IgD-negative memory B cell (primary cell): ENCODE results near the gene PJA2. TPM values are rescaled to one million over a fixed set of nuclear protein-coding genes. Genes with fewer than 3 reads are reported as not detected.
A peak's percentile ranks its signal among the peaks of the same experiment; 100 is the strongest.

ENCODE experiments used
- H3K27ac Mint-ChIP-seq, 3 donors: one replicate each; pipeline ENCODE4 v1.8.0; 2020 to 2022; ENCODE audit warnings: mild to moderate bottlenecking in 3 of 3, mixed read lengths in 3 of 3, moderate library complexity in 1 of 3
- H3K27me3 Mint-ChIP-seq: one replicate; pipeline ENCODE4 v1.8.0; 2021; ENCODE audit warnings: mixed read lengths
- H3K36me3 Mint-ChIP-seq: one replicate; pipeline ENCODE4 v1.8.0; 2020; ENCODE audit warnings: mild to moderate bottlenecking, mixed read lengths
- H3K4me1 Mint-ChIP-seq, 3 donors: one replicate each; pipeline ENCODE4 v1.8.0; 2020 to 2022; ENCODE audit warnings: mixed read lengths in 3 of 3, mild to moderate bottlenecking in 1 of 3
- H3K4me3 Mint-ChIP-seq, 4 donors: one replicate each; pipeline ENCODE4 v1.8.0; 2020 to 2022; ENCODE audit warnings: mild to moderate bottlenecking in 4 of 4, mixed read lengths in 4 of 4, moderate library complexity in 3 of 4
- H3K9me3 Mint-ChIP-seq, 3 donors: one replicate each; pipeline ENCODE4 v1.8.0; 2020 to 2021; ENCODE audit warnings: mixed read lengths in 3 of 3, mild to moderate bottlenecking in 1 of 3
- polyA plus RNA-seq: library from polyadenylated mRNA; unstranded; fragments of 300-500 nt; fragmentation: Illumina TruSeq; gene quantifications from one replicate; pipeline ENCODE4 v1.2.3, GENCODE V29; 2021

The PJA2 gene
- polyA plus RNA-seq, 1 donor from 2014 or later: 45.6 TPM

DNA sequence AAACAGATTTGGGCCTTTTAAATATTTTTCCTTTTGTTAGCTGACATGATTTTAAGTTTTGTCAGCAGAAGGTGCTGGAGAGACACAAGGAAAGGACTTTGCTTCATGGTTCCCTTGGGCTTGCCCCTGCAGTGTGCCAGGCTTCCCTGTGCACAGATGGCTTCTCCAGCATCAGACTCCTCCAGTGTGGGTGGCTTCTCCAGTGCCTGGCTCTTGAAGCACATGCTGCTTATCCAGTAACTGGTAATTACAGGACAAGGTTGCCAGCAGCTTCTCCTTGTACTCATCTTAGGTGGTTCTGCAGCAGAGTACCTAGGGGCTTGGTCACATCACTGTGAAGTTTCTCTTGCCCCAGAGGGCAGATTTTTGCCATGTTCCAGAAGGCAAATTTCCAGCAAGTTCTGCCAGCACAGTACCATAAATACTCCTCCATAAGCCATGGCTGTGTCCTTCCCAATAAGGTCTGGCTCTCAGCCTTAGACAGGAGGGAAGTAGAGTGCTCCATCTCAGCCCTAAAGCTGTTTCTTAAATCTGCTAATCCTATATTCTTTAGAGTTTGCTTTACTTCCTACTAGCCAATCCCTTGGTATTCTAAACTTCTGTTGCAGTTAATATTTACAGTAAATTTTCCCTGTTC, 62.4 kb downstream of the PJA2 start:
- H3K4me3 Mint-ChIP-seq: no peak overlapping the region
- peaks cover 0 to 6% (median 4%) of the 10 kb centered on the region in 3 donors for H3K4me1 Mint-ChIP-seq
- H3K9me3 Mint-ChIP-seq: no peaks in the 10 kb centered on the region
- peaks cover 3% of the 10 kb centered on the region for H3K36me3 Mint-ChIP-seq
- H3K27me3 Mint-ChIP-seq: no peaks in the 10 kb centered on the region
- H3K27ac Mint-ChIP-seq: no peak overlapping the region

GRCh38 chr5:109345699-109346098, 64.1 kb downstream of the PJA2 start:
- Mint-ChIP-seq H3K4me3 (no peak overlapping the region), H3K27ac (no peak overlapping the region), H3K9me3 (no peaks in the 10 kb centered on the region), H3K4me1 (peaks cover 0 to 6% (median 4%) of the 10 kb centered on the region in 3 donors), H3K36me3 (peaks cover 3% of the 10 kb centered on the region), H3K27me3 (no peaks in the 10 kb centered on the region)

DNA sequence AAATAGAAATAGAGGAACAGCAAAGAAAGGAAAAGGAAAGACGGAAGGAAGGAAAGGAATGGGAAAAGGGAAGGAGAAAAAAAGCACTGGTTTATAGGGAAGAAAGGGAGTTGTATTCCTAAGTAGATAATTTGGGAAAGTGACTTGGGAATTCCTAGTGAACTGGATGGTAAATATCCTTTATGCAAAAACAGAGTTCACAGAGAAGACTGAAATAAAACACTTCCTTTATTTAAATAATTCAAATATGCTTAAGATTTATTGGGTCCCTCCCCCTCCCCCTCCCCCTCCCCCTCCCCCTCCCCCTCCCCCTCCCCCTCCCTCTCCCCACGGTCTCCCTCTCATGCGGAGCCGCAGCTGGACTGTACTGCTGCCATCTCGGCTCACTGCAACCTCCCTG, 69.4 kb downstream of the PJA2 start:
- Mint-ChIP-seq H3K4me1 (peaks cover 0 to 2% (median 0%) of the 10 kb centered on the region in 3 donors), H3K4me3 (no peak overlapping the region), H3K27me3 (no peaks in the 10 kb centered on the region), H3K27ac (peak overlapping the region in 1 of 3 donors; percentile 56), H3K9me3 (no peaks in the 10 kb centered on the region), H3K36me3 (peaks cover 3% of the 10 kb centered on the region)

DNA sequence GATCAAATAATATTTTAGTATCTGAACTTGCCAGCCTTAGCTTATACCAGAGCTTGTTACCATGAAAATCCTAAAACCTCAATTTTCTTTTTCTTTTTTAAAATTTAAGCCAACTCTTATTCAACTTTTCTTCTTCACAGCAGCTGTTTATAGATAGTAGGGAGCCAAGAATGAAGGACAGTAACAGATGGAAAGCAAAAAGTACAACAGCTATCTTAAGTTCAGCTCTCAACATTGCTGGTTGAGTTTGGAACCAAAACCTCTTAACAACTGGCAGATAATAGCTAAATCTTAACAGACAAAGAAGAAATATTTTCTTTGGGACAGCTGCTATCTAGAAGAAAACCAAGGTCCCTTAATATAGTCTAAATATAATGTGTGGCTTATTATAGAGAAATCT, 74.7 kb downstream of the PJA2 start:
- H3K27me3 Mint-ChIP-seq: no peaks in the 10 kb centered on the region
- H3K4me1 Mint-ChIP-seq: peaks cover 0 to 2% (median 0%) of the 10 kb centered on the region in 3 donors
- H3K36me3 Mint-ChIP-seq: peaks cover 8% of the 10 kb centered on the region
- H3K9me3 Mint-ChIP-seq: no peaks in the 10 kb centered on the region
- H3K4me3 Mint-ChIP-seq: no peak overlapping the region
- no peak overlapping the region for H3K27ac Mint-ChIP-seq

GRCh38 chr5:109334056-109334455, 75.7 kb downstream of the PJA2 start:
- Mint-ChIP-seq H3K27ac (no peak overlapping the region), H3K4me1 (peaks cover 0 to 2% (median 0%) of the 10 kb centered on the region in 3 donors), H3K27me3 (no peaks in the 10 kb centered on the region), H3K4me3 (no peak overlapping the region), H3K9me3 (no peaks in the 10 kb centered on the region), H3K36me3 (peaks cover 8% of the 10 kb centered on the region)

DNA sequence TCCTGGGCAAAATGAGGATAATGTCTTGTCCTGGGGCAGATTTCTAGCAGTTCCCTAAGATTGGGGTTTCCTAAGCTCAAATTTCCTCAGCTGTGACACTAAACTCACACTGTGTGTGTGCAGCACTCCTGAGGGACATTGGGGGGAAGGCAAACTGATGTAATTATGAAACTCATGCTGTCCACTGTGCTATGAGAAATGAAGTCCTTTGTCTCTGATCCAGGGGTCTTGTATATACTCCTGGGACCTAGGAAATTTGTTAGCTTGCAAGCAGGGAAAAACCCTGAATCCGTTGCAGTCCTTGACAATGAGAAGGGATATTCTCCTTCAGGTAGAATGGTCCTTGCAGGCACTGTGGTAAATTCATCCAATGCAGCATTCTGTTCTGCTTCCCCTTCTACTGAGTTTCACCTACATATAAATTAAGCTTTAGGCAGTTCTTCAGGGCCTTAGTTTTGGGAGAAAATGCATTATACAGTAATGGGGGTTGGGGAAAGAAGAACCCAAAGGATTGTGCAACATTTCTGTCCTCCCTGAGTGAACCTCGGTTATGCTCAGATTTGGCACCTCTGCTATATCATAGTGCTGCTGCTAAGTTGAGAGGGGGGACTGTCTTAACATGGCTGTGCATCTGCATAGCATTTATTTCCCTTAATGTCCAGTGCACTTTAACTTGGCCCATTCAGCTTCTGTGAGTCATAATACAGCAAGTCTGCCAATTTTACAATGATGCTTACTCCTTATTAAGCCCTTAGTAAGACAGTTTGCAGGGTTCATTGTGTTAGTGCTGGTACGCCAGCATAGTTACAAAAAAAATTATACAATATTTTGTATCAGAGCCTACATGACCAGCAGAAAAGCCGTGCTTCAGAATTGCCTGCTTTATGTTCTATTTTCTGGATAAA, 80.2 kb downstream of the PJA2 start:
- peaks cover 9% of the 10 kb centered on the region for H3K36me3 Mint-ChIP-seq
- no peaks in the 10 kb centered on the region for H3K27me3 Mint-ChIP-seq
- H3K27ac Mint-ChIP-seq: no peak overlapping the region
- peaks cover 0 to 1% (median 0%) of the 10 kb centered on the region in 3 donors for H3K4me1 Mint-ChIP-seq
- H3K9me3 Mint-ChIP-seq: no peaks in the 10 kb centered on the region
- H3K4me3 Mint-ChIP-seq: no peak overlapping the region

DNA sequence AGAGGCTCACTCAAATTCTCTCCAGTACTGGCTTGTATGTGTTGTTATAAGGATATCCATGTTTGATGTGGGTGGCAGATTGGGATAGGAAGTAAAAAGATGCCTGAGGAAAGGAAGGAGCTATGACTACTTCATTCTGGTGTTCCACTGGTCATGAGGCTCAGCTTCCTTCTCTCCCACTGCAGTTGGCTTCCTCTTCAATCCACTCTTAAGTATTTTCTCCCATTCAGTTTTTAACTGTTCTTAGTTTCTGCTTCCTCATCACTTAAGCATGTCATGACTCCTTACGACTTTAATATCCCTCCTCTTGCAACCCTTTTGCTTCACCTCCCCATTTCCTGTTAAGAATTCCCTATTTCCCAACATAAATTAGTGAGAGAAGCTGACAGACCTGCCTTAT, 81.1 kb downstream of the PJA2 start:
- Mint-ChIP-seq H3K4me3 (no peak overlapping the region), H3K27me3 (no peaks in the 10 kb centered on the region), H3K4me1 (peaks cover 0 to 2% (median 1%) of the 10 kb centered on the region in 3 donors), H3K27ac (peak overlapping the region in 2 of 3 donors; percentile 25 to 59), H3K36me3 (peaks cover 8% of the 10 kb centered on the region), H3K9me3 (no peaks in the 10 kb centered on the region)

GRCh38 chr5:109327570-109327969, 82.2 kb downstream of the PJA2 start:
- Mint-ChIP-seq H3K4me3 (no peak overlapping the region), H3K9me3 (no peaks in the 10 kb centered on the region), H3K36me3 (peaks cover 8% of the 10 kb centered on the region), H3K27me3 (no peaks in the 10 kb centered on the region), H3K4me1 (peaks cover 0 to 4% (median 1%) of the 10 kb centered on the region in 3 donors), H3K27ac (no peak overlapping the region)

- no peak overlapping the region for H3K4me3 Mint-ChIP-seq
- peaks cover 8% of the 10 kb centered on the region for H3K36me3 Mint-ChIP-seq
- H3K27me3 Mint-ChIP-seq: no peaks in the 10 kb centered on the region
- H3K27ac Mint-ChIP-seq: no peak overlapping the region
- H3K9me3 Mint-ChIP-seq: no peaks in the 10 kb centered on the region
- peaks cover 0 to 4% (median 1%) of the 10 kb centered on the region in 3 donors for H3K4me1 Mint-ChIP-seq
Observed at GRCh38 chr5:109326919-109327318, 82.9 kb downstream of the PJA2 start.

DNA sequence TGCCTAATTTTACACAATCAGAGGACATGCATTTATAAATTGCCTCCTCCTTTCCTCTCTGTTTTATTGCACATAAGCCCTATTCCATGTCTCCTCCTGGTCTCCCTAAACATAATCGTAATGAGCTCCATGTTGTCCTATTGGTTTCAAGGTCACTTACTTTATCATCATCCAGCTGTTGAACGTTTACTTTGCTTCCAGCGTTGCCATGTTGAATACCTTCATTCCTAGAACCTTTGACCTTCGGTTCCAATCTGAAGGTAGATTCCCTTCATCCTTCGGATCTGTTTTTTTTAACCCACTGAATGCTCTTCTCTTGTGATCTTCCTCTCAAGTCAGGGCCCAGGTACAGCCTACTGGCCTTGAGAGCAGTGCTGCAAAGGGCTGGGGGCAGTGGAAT, 84.3 kb downstream of the PJA2 start:
- H3K27ac Mint-ChIP-seq: no peak overlapping the region
- H3K27me3 Mint-ChIP-seq: no peaks in the 10 kb centered on the region
- peaks cover 0 to 4% (median 1%) of the 10 kb centered on the region in 3 donors for H3K4me1 Mint-ChIP-seq
- peaks cover 8% of the 10 kb centered on the region for H3K36me3 Mint-ChIP-seq
- H3K4me3 Mint-ChIP-seq: no peak overlapping the region
- H3K9me3 Mint-ChIP-seq: no peaks in the 10 kb centered on the region

GRCh38 chr5:109324931-109325330, 84.8 kb downstream of the PJA2 start:
- H3K36me3 Mint-ChIP-seq: peaks cover 8% of the 10 kb centered on the region
- peaks cover 0 to 4% (median 1%) of the 10 kb centered on the region in 3 donors for H3K4me1 Mint-ChIP-seq
- H3K27ac Mint-ChIP-seq: no peak overlapping the region
- no peaks in the 10 kb centered on the region for H3K27me3 Mint-ChIP-seq
- no peaks in the 10 kb centered on the region for H3K9me3 Mint-ChIP-seq
- no peak overlapping the region for H3K4me3 Mint-ChIP-seq

DNA sequence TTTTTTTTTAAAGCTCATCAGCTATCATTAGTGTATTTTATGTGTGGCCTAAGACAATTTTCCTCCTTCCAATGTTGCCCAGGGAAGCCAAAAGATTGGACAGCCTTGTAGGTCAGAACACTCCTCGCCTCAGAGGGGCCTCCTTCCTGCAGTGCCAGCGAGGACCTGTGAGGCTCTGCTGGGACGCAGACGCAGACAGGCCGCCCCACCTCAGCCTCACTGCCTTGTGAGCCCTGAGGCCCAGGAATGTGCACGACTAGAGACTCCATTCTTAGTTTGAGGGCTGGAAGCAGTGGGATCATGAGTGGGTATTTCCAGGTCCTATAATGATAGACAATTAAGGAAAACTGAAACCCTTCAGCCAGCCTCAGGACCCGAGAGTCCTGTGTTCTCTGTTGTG, 85.4 kb downstream of the PJA2 start:
- no peaks in the 10 kb centered on the region for H3K27me3 Mint-ChIP-seq
- peaks cover 8% of the 10 kb centered on the region for H3K36me3 Mint-ChIP-seq
- H3K4me1 Mint-ChIP-seq: peaks cover 0 to 4% (median 1%) of the 10 kb centered on the region in 3 donors
- no peak overlapping the region for H3K27ac Mint-ChIP-seq
- no peaks in the 10 kb centered on the region for H3K9me3 Mint-ChIP-seq
- H3K4me3 Mint-ChIP-seq: no peak overlapping the region

GRCh38 chr5:109322694-109323093, 87.1 kb downstream of the PJA2 start:
- peak overlapping the region in 1 of 4 donors; percentile 49 for H3K4me3 Mint-ChIP-seq
- peaks cover 0 to 4% (median 1%) of the 10 kb centered on the region in 3 donors for H3K4me1 Mint-ChIP-seq
- H3K27ac Mint-ChIP-seq: no peak overlapping the region
- no peaks in the 10 kb centered on the region for H3K9me3 Mint-ChIP-seq
- peaks cover 8% of the 10 kb centered on the region for H3K36me3 Mint-ChIP-seq
- no peaks in the 10 kb centered on the region for H3K27me3 Mint-ChIP-seq

GRCh38 chr5:109319351-109319750, 90.4 kb downstream of the PJA2 start:
- no peaks in the 10 kb centered on the region for H3K9me3 Mint-ChIP-seq
- H3K27me3 Mint-ChIP-seq: no peaks in the 10 kb centered on the region
- no peak overlapping the region for H3K27ac Mint-ChIP-seq
- H3K36me3 Mint-ChIP-seq: peaks cover 8% of the 10 kb centered on the region
- H3K4me3 Mint-ChIP-seq: no peak overlapping the region
- H3K4me1 Mint-ChIP-seq: peaks cover 0 to 4% (median 0%) of the 10 kb centered on the region in 3 donors

GRCh38 chr5:109318455-109319108, 91.2 kb downstream of the PJA2 start:
- H3K27me3 Mint-ChIP-seq: no peaks in the 10 kb centered on the region
- peaks cover 0 to 2% (median 0%) of the 10 kb centered on the region in 3 donors for H3K4me1 Mint-ChIP-seq
- H3K4me3 Mint-ChIP-seq: peak overlapping the region in 1 of 4 donors; percentile 18
- peaks cover 8% of the 10 kb centered on the region for H3K36me3 Mint-ChIP-seq
- H3K9me3 Mint-ChIP-seq: no peaks in the 10 kb centered on the region
- no peak overlapping the region for H3K27ac Mint-ChIP-seq
